ENCODE data around the gene LYST.

Gene LYST

DNA sequence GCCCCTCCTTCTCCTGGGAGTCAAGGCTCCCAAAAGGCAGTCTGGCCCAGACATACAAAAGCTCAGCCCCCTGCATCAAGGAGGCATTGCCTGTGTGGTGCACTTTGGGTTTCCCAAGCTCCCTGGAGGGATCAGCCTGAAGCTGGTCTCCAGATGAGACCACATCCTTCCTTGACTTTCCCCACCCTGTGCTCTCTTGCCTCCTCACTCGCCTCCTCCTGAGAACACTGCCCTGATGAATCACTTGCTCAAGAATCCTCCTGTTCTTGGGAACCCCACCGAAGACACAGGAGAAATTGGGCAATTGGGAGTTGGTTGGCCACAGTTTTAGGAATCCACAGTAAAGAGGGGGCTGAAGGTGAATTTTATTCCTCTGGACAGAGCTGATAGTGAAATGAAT, 34.8 kb upstream of the LYST start:
- H3K4me3 ChIP-seq (ENCODE audit: control insufficient read depth, low read depth, low read length) = no peak overlapping the region
- DNase-seq (ENCODE audit: low read depth) = peak; percentile 98
- TF ChIP-seq, protein P1, sequence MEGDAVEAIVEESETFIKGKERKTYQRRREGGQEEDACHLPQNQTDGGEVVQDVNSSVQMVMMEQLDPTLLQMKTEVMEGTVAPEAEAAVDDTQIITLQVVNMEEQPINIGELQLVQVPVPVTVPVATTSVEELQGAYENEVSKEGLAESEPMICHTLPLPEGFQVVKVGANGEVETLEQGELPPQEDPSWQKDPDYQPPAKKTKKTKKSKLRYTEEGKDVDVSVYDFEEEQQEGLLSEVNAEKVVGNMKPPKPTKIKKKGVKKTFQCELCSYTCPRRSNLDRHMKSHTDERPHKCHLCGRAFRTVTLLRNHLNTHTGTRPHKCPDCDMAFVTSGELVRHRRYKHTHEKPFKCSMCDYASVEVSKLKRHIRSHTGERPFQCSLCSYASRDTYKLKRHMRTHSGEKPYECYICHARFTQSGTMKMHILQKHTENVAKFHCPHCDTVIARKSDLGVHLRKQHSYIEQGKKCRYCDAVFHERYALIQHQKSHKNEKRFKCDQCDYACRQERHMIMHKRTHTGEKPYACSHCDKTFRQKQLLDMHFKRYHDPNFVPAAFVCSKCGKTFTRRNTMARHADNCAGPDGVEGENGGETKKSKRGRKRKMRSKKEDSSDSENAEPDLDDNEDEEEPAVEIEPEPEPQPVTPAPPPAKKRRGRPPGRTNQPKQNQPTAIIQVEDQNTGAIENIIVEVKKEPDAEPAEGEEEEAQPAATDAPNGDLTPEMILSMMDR (conservative IDR thresholded peaks at IDR 0.05; ENCODE audit: control insufficient read depth, insufficient read depth, low read depth, low read length) = no peak

DNA sequence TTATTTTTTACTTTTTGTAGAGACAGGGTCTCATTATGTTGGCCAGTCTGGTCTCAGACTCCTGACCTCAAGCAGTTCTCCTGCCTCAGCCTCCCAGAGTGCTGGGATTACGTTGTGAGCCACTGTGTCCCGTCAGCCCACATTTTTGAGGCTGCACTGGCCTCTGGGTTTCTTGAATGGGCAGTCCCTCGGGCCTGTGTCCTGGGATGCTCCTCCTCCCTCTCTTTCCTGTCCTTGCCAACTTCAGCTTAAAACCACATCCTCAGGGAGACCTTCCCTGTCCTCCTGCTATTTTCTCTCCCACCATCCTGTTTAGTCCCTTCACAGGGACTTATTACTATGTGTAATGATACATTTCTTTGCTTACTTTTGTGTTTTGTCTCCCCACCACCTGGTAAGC, 31.4 kb upstream of the LYST start:
- no peak overlapping the region for H3K4me3 ChIP-seq (ENCODE audit: control insufficient read depth, low read depth, low read length)
- peak; percentile 63 for DNase-seq (ENCODE audit: low read depth)
- TF ChIP-seq, protein P1 (conservative IDR thresholded peaks at IDR 0.05; ENCODE audit: control insufficient read depth, insufficient read depth, low read depth, low read length) = no peak

DNA sequence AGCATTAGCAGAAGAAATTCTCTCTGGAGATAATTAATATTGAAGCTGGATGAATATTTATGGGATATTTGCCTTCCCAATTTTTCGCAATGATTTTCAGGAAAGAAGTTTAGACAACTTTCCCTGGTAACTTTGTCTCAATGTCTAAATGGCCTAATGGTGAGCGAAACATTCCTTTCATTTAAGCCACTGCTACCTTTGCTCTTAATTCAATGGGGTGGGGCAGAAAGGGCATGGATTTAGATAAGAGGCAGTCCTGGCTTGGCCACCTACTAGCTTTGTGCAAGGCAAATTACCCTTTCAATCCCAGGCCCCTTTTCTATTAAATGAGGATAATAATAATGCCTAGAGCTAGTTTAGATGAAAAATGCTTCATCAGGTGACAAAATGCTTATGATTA, 27.1 kb upstream of the LYST start:
- TF ChIP-seq, protein P1 (conservative IDR thresholded peaks at IDR 0.05; ENCODE audit: control insufficient read depth, insufficient read depth, low read depth, low read length) = no peak
- DNase-seq (ENCODE audit: low read depth) = no peak
- no peak overlapping the region for H3K4me3 ChIP-seq (ENCODE audit: control insufficient read depth, low read depth, low read length)

DNA sequence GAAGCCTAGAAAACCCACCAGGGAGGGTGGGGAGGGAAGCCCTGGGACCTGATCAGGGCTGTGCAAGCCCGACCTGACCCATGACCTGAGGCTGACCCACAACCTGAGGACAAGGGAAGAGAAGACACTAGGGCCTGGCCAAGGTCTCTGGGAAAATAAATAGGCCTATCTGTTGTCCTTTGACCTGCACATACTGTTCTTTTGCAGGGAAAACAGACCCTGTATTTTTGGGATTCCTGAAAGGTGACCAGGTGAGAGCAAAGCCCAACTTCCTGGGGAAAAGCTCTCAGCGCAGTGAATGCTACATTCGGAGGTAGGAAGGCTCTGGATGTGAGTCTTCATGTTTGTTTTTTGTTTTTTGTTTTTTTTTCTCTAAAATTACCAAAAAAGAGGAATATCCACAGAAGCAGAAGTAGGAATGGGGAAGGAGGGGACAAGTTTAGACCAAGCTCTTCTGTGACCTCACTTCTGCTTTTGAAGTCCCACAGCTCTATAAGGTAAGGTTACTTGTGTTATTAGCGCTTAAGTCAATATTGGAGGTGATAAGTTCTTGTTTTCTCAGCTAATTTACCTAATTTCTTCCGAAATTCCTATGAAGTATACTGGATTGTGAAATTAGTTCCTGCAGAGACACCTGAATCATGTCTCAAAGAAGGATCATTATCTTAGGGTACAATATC, 26.2 kb upstream of the LYST start:
- DNase-seq (ENCODE audit: low read depth) = no peak
- no peak overlapping the region for H3K4me3 ChIP-seq (ENCODE audit: control insufficient read depth, low read depth, low read length)
- TF ChIP-seq, protein P1 (conservative IDR thresholded peaks at IDR 0.05; ENCODE audit: control insufficient read depth, insufficient read depth, low read depth, low read length) = no peak

DNA sequence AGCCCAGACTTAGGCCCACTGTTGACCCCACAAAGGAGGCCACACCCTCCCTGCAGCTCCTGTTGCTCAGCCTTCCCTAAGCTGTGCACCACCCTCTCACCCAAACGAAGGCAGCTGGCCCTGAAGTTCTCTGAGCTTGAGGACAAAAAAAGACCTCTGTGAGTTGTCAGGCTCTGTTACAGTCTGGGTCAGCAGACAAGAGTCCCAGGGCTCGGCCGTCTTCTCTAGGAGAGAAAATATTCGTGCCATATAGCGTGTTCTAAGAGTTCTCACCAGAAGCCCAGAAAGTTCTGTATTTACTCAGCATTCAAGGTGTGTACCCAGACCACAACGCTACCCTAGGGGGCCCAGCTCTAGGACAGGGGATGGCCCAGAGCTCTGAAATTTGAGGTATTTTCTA, 25.5 kb upstream of the LYST start:
- TF ChIP-seq, protein P1 (conservative IDR thresholded peaks at IDR 0.05; ENCODE audit: control insufficient read depth, insufficient read depth, low read depth, low read length) = no peak
- H3K4me3 ChIP-seq (ENCODE audit: control insufficient read depth, low read depth, low read length) = no peak overlapping the region
- DNase-seq (ENCODE audit: low read depth) = no peak

DNA sequence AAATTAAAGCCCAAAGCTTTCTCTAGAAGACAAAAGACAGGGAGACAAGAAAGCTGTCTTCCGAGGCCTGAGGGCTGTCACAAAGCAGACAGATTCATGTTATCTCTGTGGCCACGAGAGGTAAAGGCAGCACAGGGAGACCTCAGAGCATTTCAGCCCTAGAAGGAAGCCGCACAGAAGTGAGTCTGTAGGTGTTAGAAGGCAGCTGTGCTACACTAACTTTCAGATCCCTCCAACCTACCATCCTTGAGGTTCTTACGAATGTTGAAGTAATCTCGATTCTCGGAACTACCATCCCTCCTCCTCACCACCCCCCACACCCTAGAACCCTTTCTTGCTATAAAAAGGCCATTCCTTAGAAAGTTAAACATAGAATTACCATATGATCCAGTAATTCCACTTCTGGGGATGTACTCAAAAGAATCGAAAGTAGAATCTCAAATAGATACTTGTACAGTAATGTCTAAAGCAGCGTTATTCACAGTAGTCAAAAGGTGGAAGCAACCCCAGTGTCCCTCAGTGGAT, 21.5 kb upstream of the LYST start:
- H3K4me3 ChIP-seq (ENCODE audit: control insufficient read depth, low read depth, low read length) = no peak overlapping the region
- no peak for DNase-seq (ENCODE audit: low read depth)

More for the DNA sequence above, 21.5 kb upstream of the LYST start:
- TF ChIP-seq, protein P1 (conservative IDR thresholded peaks at IDR 0.05; ENCODE audit: control insufficient read depth, insufficient read depth, low read depth, low read length) = no peak

Data from fibroblast of mammary gland (primary cell).